ENCODE data around the gene ST6GALNAC5.

ST6GALNAC5 gene

DNA sequence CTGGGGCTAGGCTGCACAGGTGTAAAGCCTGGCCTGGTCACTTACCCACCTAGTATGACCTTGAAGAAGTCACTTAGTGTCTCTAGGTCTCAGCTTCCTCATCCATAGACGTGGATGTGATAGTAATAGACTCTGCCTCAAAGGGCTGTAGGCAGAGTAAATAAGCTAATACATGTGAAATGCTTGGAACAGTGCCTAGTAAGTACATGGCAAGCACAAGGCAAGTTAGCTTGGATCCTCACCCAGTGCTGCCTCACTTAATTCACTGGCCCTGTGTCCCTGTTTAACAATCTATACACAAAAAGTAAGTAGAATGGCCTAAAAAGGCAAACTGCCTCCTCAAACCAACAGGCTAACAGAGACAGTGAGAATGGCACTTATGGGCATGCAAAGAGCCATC lies 184.1 kb downstream of the ST6GALNAC5 start:
- Histone ChIP-seq H3K27me3 (ENCODE audit: insufficient read depth, low read depth, severe bottlenecking) (no peaks in the 10 kb centered on the region), H3K36me3 (peaks cover 93% of the 10 kb centered on the region), H3K27ac (no peak overlapping the region), H3K9me3 (ENCODE audit: severe bottlenecking) (no peaks in the 10 kb centered on the region), H3K4me3 (ENCODE audit: low read depth, low read length) (no peak overlapping the region)
- DNase-seq = no peak
- no peak for TF ChIP-seq CTCF (IDR thresholded peaks at IDR 0.05; ENCODE audit: low read depth, low read length)

DNA sequence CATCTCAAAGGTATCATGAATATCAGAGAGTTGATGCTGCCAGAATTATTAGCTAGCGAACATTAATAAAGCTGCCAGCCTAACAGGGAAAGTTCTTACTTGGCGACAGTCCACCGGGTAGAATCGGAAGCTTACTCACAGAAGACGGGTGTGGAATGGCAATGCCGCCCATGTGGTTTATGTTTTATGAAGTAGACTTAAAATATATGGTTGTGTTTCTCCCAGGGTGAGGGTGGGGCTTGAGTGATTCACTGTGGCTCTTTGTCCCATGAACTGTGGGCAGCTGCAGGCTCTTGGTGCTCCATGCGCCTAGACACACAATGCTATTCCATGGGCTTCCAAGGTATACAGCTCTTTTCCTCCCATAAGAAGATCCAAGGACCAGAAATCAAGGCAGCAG lies 189.2 kb downstream of the ST6GALNAC5 start:
- H3K27me3 ChIP-seq (ENCODE audit: insufficient read depth, low read depth, severe bottlenecking) = no peaks in the 10 kb centered on the region
- DNase-seq = no peak
- no peak for TF ChIP-seq CTCF (IDR thresholded peaks at IDR 0.05; ENCODE audit: low read depth, low read length)

GRCh38 chr1:77057994-77058585 lies 190.8 kb downstream of the ST6GALNAC5 start:
- Histone ChIP-seq H3K27ac (no peak overlapping the region), H3K4me3 (ENCODE audit: low read depth, low read length) (no peak overlapping the region), H3K9me3 (ENCODE audit: severe bottlenecking) (no peaks in the 10 kb centered on the region), H3K27me3 (ENCODE audit: insufficient read depth, low read depth, severe bottlenecking) (no peaks in the 10 kb centered on the region), H3K36me3 (peaks cover 88% of the 10 kb centered on the region)
- no peak for DNase-seq
- no peak for TF ChIP-seq CTCF (IDR thresholded peaks at IDR 0.05; ENCODE audit: low read depth, low read length)

More for the DNA sequence above, 189.2 kb downstream of the ST6GALNAC5 start:
- H3K4me3 ChIP-seq (ENCODE audit: low read depth, low read length) = no peak overlapping the region
- no peak overlapping the region for H3K27ac ChIP-seq
- peaks cover 88% of the 10 kb centered on the region for H3K36me3 ChIP-seq
- H3K9me3 ChIP-seq (ENCODE audit: severe bottlenecking) = no peaks in the 10 kb centered on the region

- Histone ChIP-seq H3K9me3 (ENCODE audit: severe bottlenecking) (no peaks in the 10 kb centered on the region), H3K4me3 (ENCODE audit: low read depth, low read length) (no peak overlapping the region), H3K36me3 (peaks cover 90% of the 10 kb centered on the region), H3K27me3 (ENCODE audit: insufficient read depth, low read depth, severe bottlenecking) (no peaks in the 10 kb centered on the region), H3K27ac (no peak overlapping the region)
- TF ChIP-seq CTCF (IDR thresholded peaks at IDR 0.05; ENCODE audit: low read depth, low read length) = no peak
- DNase-seq = no peak
These were observed 192.7 kb downstream of the ST6GALNAC5 start for GRCh38 chr1:77060000-77060399.

- Histone ChIP-seq H3K27ac (no peak overlapping the region), H3K4me3 (ENCODE audit: low read depth, low read length) (no peak overlapping the region), H3K27me3 (ENCODE audit: insufficient read depth, low read depth, severe bottlenecking) (no peaks in the 10 kb centered on the region), H3K36me3 (peaks cover 88% of the 10 kb centered on the region), H3K9me3 (ENCODE audit: severe bottlenecking) (no peaks in the 10 kb centered on the region)
- no peak for DNase-seq
- TF ChIP-seq CTCF (IDR thresholded peaks at IDR 0.05; ENCODE audit: low read depth, low read length) = no peak
These were observed 193.9 kb downstream of the ST6GALNAC5 start for GRCh38 chr1:77061162-77061561.

- Histone ChIP-seq H3K27me3 (ENCODE audit: insufficient read depth, low read depth, severe bottlenecking) (no peaks in the 10 kb centered on the region), H3K4me3 (ENCODE audit: low read depth, low read length) (no peak overlapping the region), H3K9me3 (ENCODE audit: severe bottlenecking) (peaks cover 2% of the 10 kb centered on the region), H3K36me3 (peaks cover 80% of the 10 kb centered on the region), H3K27ac (no peak overlapping the region)
- DNase-seq = no peak
- TF ChIP-seq CTCF (IDR thresholded peaks at IDR 0.05; ENCODE audit: low read depth, low read length) = no peak
These were observed 195.8 kb downstream of the ST6GALNAC5 start for GRCh38 chr1:77063118-77063517.
